Vagina (tissue), 2 donors: ENCODE measurements around the gene ADK.

ENCODE experiments used
- POLR2A ChIP-seq, 2 donors: fragments of 450-650 bp; IDR thresholded peaks; one replicate each; pipeline ENCODE4 v1.6.1; 2017; ENCODE audit warnings: antibody characterized with exemption in 2 of 2, mild to moderate bottlenecking in 2 of 2, moderate library complexity in 2 of 2
- TF ChIP-seq, protein P1 (sequence below), 3 experiments: fragments of 450-650 bp in 2 of 3; fragments of 200-600 bp in 1 of 3; sonication (generic) in 1 of 3; IDR thresholded peaks; one replicate each; pipeline ENCODE4 v1.5.1; 2017 to 2019; ENCODE audit warnings: antibody characterized with exemption in 3 of 3, mild to moderate bottlenecking in 2 of 3, moderate library complexity in 2 of 3

DNA sequence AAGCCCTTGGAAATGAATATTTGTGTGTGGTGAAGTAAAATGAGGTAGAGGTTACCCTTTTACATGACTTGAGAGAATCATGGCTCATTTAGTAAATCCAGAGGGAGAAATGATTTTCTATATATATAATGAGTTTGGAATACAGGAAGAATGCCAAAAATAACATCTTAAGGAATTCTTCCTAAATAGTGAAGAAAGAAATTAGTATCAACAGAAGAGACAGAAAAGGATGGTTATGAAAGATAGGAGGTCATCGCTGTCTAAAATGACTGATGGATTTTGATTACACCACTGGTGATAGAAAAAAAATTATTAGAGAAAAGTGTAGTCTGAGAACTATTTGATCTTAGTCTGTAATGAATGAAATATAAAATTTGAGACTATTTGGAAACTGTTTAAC lies 283.0 kb downstream of the ADK start:
- TF ChIP-seq, protein P1, sequence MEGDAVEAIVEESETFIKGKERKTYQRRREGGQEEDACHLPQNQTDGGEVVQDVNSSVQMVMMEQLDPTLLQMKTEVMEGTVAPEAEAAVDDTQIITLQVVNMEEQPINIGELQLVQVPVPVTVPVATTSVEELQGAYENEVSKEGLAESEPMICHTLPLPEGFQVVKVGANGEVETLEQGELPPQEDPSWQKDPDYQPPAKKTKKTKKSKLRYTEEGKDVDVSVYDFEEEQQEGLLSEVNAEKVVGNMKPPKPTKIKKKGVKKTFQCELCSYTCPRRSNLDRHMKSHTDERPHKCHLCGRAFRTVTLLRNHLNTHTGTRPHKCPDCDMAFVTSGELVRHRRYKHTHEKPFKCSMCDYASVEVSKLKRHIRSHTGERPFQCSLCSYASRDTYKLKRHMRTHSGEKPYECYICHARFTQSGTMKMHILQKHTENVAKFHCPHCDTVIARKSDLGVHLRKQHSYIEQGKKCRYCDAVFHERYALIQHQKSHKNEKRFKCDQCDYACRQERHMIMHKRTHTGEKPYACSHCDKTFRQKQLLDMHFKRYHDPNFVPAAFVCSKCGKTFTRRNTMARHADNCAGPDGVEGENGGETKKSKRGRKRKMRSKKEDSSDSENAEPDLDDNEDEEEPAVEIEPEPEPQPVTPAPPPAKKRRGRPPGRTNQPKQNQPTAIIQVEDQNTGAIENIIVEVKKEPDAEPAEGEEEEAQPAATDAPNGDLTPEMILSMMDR (IDR thresholded peaks at IDR 0.05), result no peak
- TF ChIP-seq POLR2A (IDR thresholded peaks at IDR 0.05), result no peak
